Progenitor cell of endocrine pancreas (in vitro differentiated cells): ENCODE results near the gene TRIAP1. TPM values are rescaled to one million over a fixed set of nuclear protein-coding genes. Genes with fewer than 3 reads are reported as not detected.

Experiments used
- DNase-seq: peaks from one replicate; pipeline ENCODE4 v3.0.0; 2021; ENCODE audit warnings: low spot score; ENCODE audit not compliant: unreplicated experiment
- H3K27ac Mint-ChIP-seq: 2 replicates; pipeline ENCODE4 v1.8.0; 2021; ENCODE audit warnings: mild to moderate bottlenecking, moderate library complexity, mixed read lengths
- H3K27me3 Mint-ChIP-seq: 2 replicates; pipeline ENCODE4 v1.8.0; 2021; ENCODE audit warnings: mixed read lengths
- H3K36me3 Mint-ChIP-seq: 2 replicates; pipeline ENCODE4 v1.8.0; 2022; ENCODE audit warnings: mixed read lengths; ENCODE audit not compliant: insufficient read depth
- H3K4me1 Mint-ChIP-seq: 2 replicates; pipeline ENCODE4 v1.8.0; 2021; ENCODE audit warnings: low read depth, mixed read lengths
- H3K4me3 Mint-ChIP-seq: 2 replicates; pipeline ENCODE4 v1.8.0; 2021; ENCODE audit warnings: low read depth, mild to moderate bottlenecking, moderate library complexity, mixed read lengths
- H3K9me3 Mint-ChIP-seq: 2 replicates; pipeline ENCODE4 v1.8.0; 2021; ENCODE audit warnings: low read depth, mixed read lengths
- CTCF ChIP-seq: fragments of 200-600 bp; sonication (generic); IDR thresholded peaks from one replicate; pipeline ENCODE4 v1.5.0; 2021; ENCODE audit warnings: antibody characterized with exemption, mild to moderate bottlenecking; ENCODE audit not compliant: unreplicated experiment
- total RNA-seq: library from RNA; stranded (reverse); gene quantifications from 2 replicates; pipeline ENCODE4 v1.2.1, GENCODE V29; 2021

Gene TRIAP1
- total RNA-seq, 1 donor from 2014 or later = 32.4 TPM

DNA sequence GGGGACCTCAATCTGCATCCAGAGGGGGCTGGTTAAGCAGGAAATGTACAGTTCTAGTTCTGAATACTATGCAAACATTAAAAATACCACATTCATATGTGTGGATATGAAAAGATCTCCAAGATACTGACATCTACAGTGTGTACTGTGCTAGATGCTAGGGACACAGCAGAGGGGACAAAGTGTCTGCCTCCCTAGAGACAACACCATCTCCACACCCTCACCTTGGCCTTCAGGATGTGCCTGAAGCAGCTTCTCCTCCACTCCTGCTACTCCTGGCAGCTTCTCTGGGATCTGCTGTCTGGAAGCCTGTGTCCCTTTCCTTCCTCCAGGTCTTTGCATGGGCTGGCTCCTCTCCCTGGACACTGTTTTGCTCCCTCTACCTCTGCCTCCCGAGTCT lies 34.0 kb upstream of the TRIAP1 start:
- TF ChIP-seq CTCF = no peak
- DNase-seq = no peak
- Mint-ChIP-seq H3K36me3 (peaks cover 2% of the 10 kb centered on the region), H3K4me3 (no peak overlapping the region), H3K27me3 (no peaks in the 10 kb centered on the region), H3K27ac (no peak overlapping the region), H3K9me3 (no peaks in the 10 kb centered on the region), H3K4me1 (no peaks in the 10 kb centered on the region)

GRCh38 chr12:120479458-120479857 lies 33.3 kb upstream of the TRIAP1 start:
- Mint-ChIP-seq H3K4me1 (no peaks in the 10 kb centered on the region), H3K36me3 (peaks cover 2% of the 10 kb centered on the region), H3K4me3 (no peak overlapping the region), H3K27ac (peak overlapping the region; percentile 73), H3K9me3 (no peaks in the 10 kb centered on the region), H3K27me3 (no peaks in the 10 kb centered on the region)
- DNase-seq = no peak
- TF ChIP-seq CTCF = no peak

DNA sequence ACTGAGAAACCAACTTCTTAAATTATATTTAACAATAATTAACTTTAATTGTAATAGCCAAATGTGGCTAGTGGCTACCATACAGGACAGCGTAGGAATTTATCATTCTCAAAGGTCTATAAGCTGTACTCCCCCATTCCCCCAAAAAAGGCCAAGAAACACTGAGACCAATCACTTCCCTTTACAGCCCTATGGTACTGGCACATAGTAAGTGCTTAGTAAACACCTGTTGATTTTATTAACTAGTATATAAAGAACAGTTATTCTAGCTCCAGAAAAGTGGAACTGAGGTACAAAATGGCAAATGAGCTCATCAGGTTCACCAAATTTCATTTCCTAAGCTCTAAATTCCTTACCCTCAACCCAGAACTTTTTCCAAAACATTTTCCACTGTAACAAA lies 29.5 kb upstream of the TRIAP1 start:
- H3K27me3 Mint-ChIP-seq = no peaks in the 10 kb centered on the region

GRCh38 chr12:120474616-120474960 lies 28.4 kb upstream of the TRIAP1 start:
- Mint-ChIP-seq H3K4me3 (no peak overlapping the region), H3K27me3 (no peaks in the 10 kb centered on the region), H3K9me3 (no peaks in the 10 kb centered on the region), H3K36me3 (peaks cover 3% of the 10 kb centered on the region), H3K27ac (no peak overlapping the region), H3K4me1 (peaks cover 2% of the 10 kb centered on the region)
- no peak for TF ChIP-seq CTCF
- DNase-seq = no peak

More for the DNA sequence above, 29.5 kb upstream of the TRIAP1 start:
- no peak for TF ChIP-seq CTCF
- H3K36me3 Mint-ChIP-seq = peaks cover 2% of the 10 kb centered on the region
- H3K4me1 Mint-ChIP-seq = no peaks in the 10 kb centered on the region
- H3K27ac Mint-ChIP-seq = no peak overlapping the region
- no peak for DNase-seq
- H3K9me3 Mint-ChIP-seq = no peaks in the 10 kb centered on the region
- H3K4me3 Mint-ChIP-seq = no peak overlapping the region

DNA sequence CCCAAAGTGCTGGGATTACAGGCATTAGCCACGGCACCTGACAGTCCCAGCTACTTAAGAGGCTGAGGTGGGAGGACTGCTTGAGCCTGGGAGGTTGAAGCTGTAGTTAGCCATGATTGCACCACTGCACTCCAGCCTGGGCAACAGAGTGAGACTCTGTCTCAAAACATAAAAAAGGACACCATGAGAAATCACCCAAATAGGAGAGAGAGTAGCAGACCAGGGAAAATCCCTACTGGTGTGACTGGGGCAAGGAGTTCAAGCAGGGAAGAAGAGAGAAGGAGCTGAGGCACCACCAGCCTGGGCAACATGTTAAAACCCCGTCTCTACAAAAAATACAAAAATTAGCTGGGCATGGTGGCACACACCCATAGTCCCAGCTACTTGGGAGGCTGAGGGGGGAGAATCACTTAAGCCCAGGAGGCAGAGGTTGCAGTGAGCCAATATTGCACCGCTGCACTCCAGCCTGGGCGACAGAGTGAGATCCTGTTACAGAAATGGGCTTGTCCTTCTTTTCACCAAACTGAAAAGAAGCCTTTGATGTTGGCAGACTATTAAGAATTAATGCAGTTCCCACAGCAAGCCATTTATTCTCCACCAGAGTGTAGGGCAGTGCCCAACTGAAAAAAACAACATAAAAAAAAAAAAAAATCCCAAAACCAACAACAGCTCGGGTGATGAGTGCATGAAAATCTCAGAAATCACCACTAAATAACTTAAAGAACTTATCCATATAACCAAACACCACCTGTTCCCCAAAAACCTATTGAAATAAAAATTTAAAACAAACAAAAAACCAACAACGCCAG lies 27.8 kb upstream of the TRIAP1 start:
- Mint-ChIP-seq H3K27me3 (no peaks in the 10 kb centered on the region), H3K4me3 (no peak overlapping the region), H3K36me3 (peaks cover 3% of the 10 kb centered on the region), H3K4me1 (peaks cover 2% of the 10 kb centered on the region), H3K9me3 (no peaks in the 10 kb centered on the region), H3K27ac (no peak overlapping the region)
- no peak for TF ChIP-seq CTCF
- DNase-seq = no peak
